Epithelial cell of esophagus (primary cell): ENCODE measurements around the gene C1orf232.
A peak's percentile ranks its signal among the peaks of the same experiment; 100 is the strongest.

Experiments
- DNase-seq: peaks from one replicate; pipeline ENCODE4 v3.0.0; 2010; ENCODE audit warnings: low read depth
- H3K4me3 ChIP-seq: 2 replicates; pipeline ENCODE4 v1.5.1; 2011; ENCODE audit warnings: mild to moderate bottlenecking, low read length, control low read depth
- TF ChIP-seq, protein P1 (sequence below): IDR thresholded peaks from 2 replicates; pipeline ENCODE4 v1.5.1; 2011; ENCODE audit warnings: low read depth, mild to moderate bottlenecking, low read length, control low read depth, inconsistent platforms; ENCODE audit not compliant: insufficient read depth; ENCODE audit errors: missing control alignments

The C1orf232 gene

DNA sequence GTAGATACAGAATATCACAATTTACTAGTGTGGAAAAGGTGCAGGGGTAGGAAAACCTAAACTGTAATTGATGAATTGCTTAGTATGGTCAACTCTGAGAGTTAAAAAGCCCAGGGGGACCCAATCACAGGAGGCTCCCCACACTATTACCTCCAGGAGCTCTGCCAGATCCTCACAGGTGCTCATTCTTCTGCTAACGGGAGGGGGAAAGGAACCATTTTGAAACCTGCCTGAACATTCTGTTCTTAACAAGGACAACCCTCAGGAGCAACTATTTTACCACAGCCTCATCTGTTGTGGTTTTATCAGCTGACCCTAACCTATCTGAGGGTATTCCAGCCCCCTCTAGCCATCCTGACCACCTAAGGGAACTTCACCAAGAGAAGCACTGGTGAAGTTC is 38.1 kb downstream of the C1orf232 start:
- H3K4me3 ChIP-seq = no peak overlapping the region

DNA sequence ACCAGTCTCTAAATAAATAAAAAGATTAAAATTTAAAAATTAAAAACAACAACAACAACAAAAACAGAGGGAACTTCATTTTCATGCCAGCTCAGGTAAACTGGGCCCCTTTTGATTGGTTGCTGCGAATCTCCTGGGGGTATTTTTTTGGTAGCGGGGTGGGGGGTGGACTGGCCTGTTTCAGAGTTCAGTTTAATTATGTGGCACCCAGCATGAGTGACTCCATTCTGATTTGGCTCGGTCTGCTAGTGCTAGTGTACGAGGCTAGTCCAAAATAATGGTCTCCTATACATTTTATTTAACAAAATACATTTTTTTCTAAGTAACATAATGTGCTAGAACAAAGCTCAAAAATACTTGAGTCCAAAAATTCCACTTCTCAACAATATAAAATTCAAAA is 39.0 kb downstream of the C1orf232 start:
- DNase-seq = no peak
- no peak overlapping the region for H3K4me3 ChIP-seq
- TF ChIP-seq, protein P1, sequence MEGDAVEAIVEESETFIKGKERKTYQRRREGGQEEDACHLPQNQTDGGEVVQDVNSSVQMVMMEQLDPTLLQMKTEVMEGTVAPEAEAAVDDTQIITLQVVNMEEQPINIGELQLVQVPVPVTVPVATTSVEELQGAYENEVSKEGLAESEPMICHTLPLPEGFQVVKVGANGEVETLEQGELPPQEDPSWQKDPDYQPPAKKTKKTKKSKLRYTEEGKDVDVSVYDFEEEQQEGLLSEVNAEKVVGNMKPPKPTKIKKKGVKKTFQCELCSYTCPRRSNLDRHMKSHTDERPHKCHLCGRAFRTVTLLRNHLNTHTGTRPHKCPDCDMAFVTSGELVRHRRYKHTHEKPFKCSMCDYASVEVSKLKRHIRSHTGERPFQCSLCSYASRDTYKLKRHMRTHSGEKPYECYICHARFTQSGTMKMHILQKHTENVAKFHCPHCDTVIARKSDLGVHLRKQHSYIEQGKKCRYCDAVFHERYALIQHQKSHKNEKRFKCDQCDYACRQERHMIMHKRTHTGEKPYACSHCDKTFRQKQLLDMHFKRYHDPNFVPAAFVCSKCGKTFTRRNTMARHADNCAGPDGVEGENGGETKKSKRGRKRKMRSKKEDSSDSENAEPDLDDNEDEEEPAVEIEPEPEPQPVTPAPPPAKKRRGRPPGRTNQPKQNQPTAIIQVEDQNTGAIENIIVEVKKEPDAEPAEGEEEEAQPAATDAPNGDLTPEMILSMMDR = no peak

More for the DNA sequence above, 38.1 kb downstream of the C1orf232 start:
- TF ChIP-seq, protein P1 = no peak
- no peak for DNase-seq

DNA sequence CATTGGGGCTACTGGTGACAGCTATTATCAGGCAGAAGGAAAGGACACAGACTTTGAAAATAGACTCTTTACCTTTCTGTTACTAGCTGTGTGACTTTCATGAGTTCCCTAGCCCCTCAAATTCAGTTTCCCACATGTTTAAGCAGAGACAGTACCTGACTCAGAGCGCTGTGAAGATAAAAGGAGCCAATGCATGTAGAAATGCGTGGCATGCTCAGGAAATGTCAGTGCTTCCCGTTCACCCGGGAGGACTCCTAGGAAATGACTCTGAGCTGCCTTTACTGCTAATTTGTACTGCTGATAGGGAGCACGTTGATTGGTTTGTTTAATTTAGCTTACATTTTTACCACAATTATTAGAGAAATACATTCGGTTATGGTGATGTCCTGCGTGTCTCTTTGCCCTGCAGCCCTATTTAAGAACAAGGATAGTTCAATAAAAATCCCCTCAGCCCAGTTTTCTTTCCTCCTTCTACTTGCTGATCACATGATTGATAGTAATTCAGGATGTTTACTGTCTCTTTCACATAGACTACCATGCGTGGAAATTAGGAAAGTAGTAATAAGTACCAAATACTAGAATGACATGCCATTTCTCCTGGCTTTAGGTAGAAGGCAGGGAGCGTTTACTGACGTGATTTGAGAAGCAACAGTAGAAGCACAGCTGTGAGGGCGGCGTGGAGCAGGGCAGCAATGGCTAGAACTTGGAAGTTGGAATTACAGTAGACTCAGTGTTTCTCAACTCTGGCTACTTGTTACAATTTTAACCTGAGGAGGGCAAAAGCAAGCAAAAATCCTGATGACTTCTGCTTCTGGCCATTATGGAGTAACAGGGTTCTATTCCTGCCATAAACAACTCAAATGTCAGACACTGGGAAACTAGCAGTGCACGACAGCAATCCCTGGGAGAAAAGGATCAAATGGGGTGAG is 41.3 kb downstream of the C1orf232 start:
- DNase-seq = peak; percentile 60
- TF ChIP-seq, protein P1 = no peak
- no peak overlapping the region for H3K4me3 ChIP-seq

DNA sequence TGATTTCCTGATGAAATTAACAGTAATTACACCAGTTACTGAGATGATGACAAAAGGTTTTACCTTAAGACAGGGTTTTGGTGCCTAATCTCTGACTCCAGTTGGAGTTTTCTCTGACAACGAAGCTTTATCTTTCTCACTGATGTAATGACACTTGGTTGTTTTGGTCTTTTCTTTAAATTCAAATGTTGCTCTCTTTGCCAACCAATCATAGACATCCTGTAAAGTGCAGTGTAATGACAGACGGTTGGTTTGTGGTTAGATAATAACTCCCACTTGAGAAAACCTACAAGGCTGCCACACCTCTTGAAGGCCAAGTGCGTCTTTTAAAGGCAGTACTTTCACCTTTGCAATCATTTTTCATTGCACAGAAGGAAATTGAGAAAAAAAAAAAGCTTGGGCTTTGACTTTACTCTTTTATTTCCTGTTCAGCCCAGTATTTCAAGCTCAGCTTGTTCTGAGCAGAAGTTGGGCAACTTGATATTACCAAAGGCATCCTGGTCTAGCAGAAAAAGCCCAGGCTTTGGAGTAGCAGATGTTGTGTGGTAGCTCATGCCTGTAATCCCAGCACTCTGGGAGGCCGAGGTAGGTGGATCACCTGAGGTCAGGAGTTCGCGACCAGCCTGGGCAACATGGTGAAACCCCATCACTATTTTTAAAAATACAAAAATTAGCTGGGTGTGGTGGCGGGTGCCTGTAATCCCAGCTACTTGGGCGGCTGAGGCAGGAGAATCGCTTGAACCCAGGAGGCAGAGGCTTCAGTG is 42.3 kb downstream of the C1orf232 start:
- no peak overlapping the region for H3K4me3 ChIP-seq
- peak; percentile 89 for DNase-seq
- TF ChIP-seq, protein P1 = no peak

DNA sequence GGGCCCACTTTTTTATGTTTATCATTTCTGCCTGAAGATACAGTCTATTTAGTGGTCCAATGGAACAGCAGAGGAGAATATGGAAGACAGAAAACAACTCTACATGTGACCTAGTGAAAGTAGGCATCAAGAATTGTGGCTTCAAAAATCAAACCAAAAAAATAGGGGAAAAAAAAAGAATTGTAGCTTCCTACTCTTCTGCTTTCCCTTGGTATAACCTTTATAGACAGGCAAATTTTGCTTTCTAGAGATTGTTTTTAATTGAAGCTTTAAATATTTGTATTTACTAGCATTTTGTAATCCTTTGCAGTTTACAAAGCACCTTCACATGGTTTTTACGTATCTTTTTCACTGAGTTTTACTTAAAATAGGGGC is 42.8 kb downstream of the C1orf232 start:
- no peak overlapping the region for H3K4me3 ChIP-seq
- DNase-seq = no peak
- TF ChIP-seq, protein P1 = no peak

DNA sequence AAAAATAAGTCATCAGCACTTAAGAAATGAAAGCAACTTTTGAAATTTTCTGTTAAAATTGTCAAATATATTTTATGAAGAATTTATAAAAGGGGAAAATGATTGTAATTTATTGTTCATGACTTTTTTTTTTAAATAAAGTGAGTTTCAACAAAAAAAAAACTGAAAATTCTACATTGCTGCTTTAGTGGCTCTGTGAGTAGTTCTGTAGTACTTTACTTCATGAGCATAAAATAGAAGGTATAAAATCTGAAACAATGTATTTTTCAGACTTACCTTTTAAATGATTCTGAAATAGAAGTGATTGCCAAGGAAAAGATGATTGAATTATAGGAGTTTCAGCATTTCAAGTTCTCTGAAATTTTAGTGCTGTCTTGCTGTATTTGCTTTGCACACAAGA is 43.4 kb downstream of the C1orf232 start:
- DNase-seq = no peak
- H3K4me3 ChIP-seq = no peak overlapping the region
- TF ChIP-seq, protein P1 = no peak
